HepG2 (cell line): ENCODE data around the gene TNFAIP3. TPM values are rescaled to one million over a fixed set of nuclear protein-coding genes. Genes with fewer than 3 reads are reported as not detected.
A peak's percentile ranks its signal among the peaks of the same experiment; 100 is the strongest.

Experiments used
- ATAC-seq: fragments of 200-7000 bp; cut with Tn5 transposase; 3 replicates; pipeline ENCODE4 v1.9.1; 2020; ENCODE audit warnings: mild to moderate bottlenecking, moderate library complexity
- BruUV-seq: library from RNA; stranded (reverse); fragments of 400-500 nt; replicated peaks from 2 replicates; lab custom pipeline; 2021; lab: Mats Ljungman, UMichigan
- CTCF ChIA-PET: fragments of 300-600 bp; formaldehyde crosslinking; extraction: SDS; loops from one replicate; lab custom pipeline; 2021; ENCODE audit warnings: low total read pairs, inconsistent platforms, low intra/inter-chr PET ratio; lab: Yijun Ruan, JAX
- POLR2A ChIA-PET: fragments of 350-600 bp; sonication (Branson Sonifier 250); formaldehyde crosslinking; loops from one replicate; lab custom pipeline; 2020; ENCODE audit warnings: antibody characterized with exemption, inconsistent platforms; lab: Yijun Ruan, JAX
- DNase-seq: peaks from one replicate; pipeline ENCODE4 v3.0.0-alpha.2; 2015; ENCODE audit warnings: low spot score
- FAIRE-seq: peaks from 3 replicates; lab custom pipeline; 2011; peaks lifted over from hg19 to GRCh38; lab: Jason Lieb, UNC
- H2AFZ ChIP-seq: one replicate; pipeline ENCODE4 v1.6.1; 2011; ENCODE audit warnings: low read length, inconsistent platforms
- H3K27ac ChIP-seq: fragments of 300-600 bp; 3 replicates; pipeline ENCODE4 v1.8.0; 2011; ENCODE audit warnings: mixed run types, mild to moderate bottlenecking, mixed read lengths, low read length, inconsistent platforms; ENCODE audit not compliant: insufficient read depth; ENCODE audit errors: extremely low read length
- H3K27me3 ChIP-seq, 2 experiments: fragments of 200-600 bp in 1 of 2; 2 replicates in 1 of 2; 3 replicates in 1 of 2; pipeline versions ENCODE4 v1.6.0 to v1.8.0; 2011; ENCODE audit warnings: low read length in 2 of 2, mild to moderate bottlenecking in 2 of 2, moderate library complexity in 2 of 2, inconsistent platforms in 1 of 2; ENCODE audit not compliant: insufficient read depth in 2 of 2, control insufficient read depth in 1 of 2
- H3K36me3 ChIP-seq, 2 experiments: fragments of 200-600 bp in 1 of 2; replicated peaks in 1 of 2; 2 replicates in 1 of 2; 3 replicates in 1 of 2; pipeline versions ENCODE4 v1.5.1 to v1.8.0; 2011; ENCODE audit warnings: low read length in 2 of 2, inconsistent platforms in 1 of 2; ENCODE audit not compliant: insufficient read depth in 2 of 2, control insufficient read depth in 1 of 2
- H3K4me1 ChIP-seq: 2 replicates; pipeline ENCODE4 v1.5.1; 2012; ENCODE audit warnings: low read length, inconsistent platforms; ENCODE audit not compliant: insufficient read depth
- H3K4me2 ChIP-seq: 2 replicates; pipeline ENCODE4 v1.6.0; 2011; ENCODE audit warnings: low read depth, low read length, inconsistent platforms
- H3K4me3 ChIP-seq, 3 experiments: fragments of 200-600 bp in 1 of 3; sonication (generic), shearing (Covaris generic) in 1 of 3; replicated peaks in 1 of 3; 2 replicates each; pipeline ENCODE4 v1.5.1; 2011 to 2016; ENCODE audit warnings: low read length in 3 of 3, inconsistent platforms in 2 of 3, low read depth in 2 of 3, mild to moderate bottlenecking in 2 of 3, control low read depth in 1 of 3, mixed read lengths in 1 of 3; ENCODE audit not compliant: insufficient read depth in 1 of 3
- H3K79me2 ChIP-seq: one replicate; pipeline ENCODE4 v1.6.1; 2011; ENCODE audit warnings: low read length, inconsistent platforms; ENCODE audit not compliant: insufficient read depth
- H3K9ac ChIP-seq: 2 replicates; pipeline ENCODE4 v1.6.0; 2011; ENCODE audit warnings: mild to moderate bottlenecking, low read depth, low read length, inconsistent platforms; ENCODE audit not compliant: insufficient read depth
- H3K9me3 ChIP-seq: 2 replicates; pipeline ENCODE4 v1.5.1; 2012; ENCODE audit warnings: mild to moderate bottlenecking, low read length
- H4K20me1 ChIP-seq: 2 replicates; pipeline ENCODE4 v1.6.0; 2011; ENCODE audit warnings: inconsistent platforms, mild to moderate bottlenecking, low read length, moderate library complexity; ENCODE audit not compliant: insufficient read depth
- SRF ChIP-seq: IDR thresholded peaks from 2 replicates; pipeline ENCODE4 v1.6.1; 2011; ENCODE audit warnings: mild to moderate bottlenecking, low read depth, low read length, moderate library complexity
- ZBTB10 ChIP-seq: sonication (generic); formaldehyde crosslinking; IDR thresholded peaks from 2 replicates; pipeline ENCODE4 v1.4.0; 2020; ENCODE audit warnings: missing genetic modification reagents, borderline replicate concordance
- ZBTB42 ChIP-seq: sonication (generic); formaldehyde crosslinking; IDR thresholded peaks from 2 replicates; pipeline ENCODE4 v1.5.0; 2020; ENCODE audit warnings: mild to moderate bottlenecking, missing genetic modification reagents
- ZBTB7A ChIP-seq: sonication (generic); formaldehyde crosslinking; IDR thresholded peaks from 2 replicates; pipeline ENCODE4 v1.8.0; 2022; ENCODE audit warnings: mild to moderate bottlenecking, missing genetic modification reagents
- WGBS: methylation state at CpG from one replicate; pipeline ENCODE4 v1.1.6; 2017; ENCODE audit warnings: low lambda C conversion rate; 5-methylcytosine and 5-hydroxymethylcytosine counted together
- in situ Hi-C: cut with HindIII; loops from 2 replicates; pipeline ENCODE4 v1.10.0; 2017; ENCODE audit warnings: low pct_unique_long_range_greater_than_20kb; ENCODE audit not compliant: extremely low pct_ligation_motif_present
- intact Hi-C: fragments of 100-400 bp; cut with micrococcal nuclease; formaldehyde crosslinking; loops from one replicate; pipeline ENCODE4 v1.10.0; 2022; ENCODE audit not compliant: unreplicated experiment
- polyA plus RNA-seq, 8 experiments: library from polyadenylated mRNA; depleted of rRNA in 3 of 8; stranded (reverse) in 7 of 8; unstranded in 1 of 8; fragments of >200 nt; fragmentation: Illumina TruSeq in 4 of 8; extraction: Trizol in 4 of 8; gene quantifications; 2 replicates each; pipeline versions ENCODE4 v1.2.1 to v1.2.3, GENCODE V29; 2011 to 2016; ENCODE audit warnings: low read depth in 4 of 8, missing spikeins in 1 of 8, mixed read lengths in 1 of 8; ENCODE audit not compliant: insufficient read depth in 1 of 8
- total RNA-seq, 5 experiments: library from RNA; depleted of rRNA; stranded (reverse); fragments of >200 nt; fragmentation: Illumina TruSeq; extraction: Trizol; gene quantifications; 2 replicates each; pipeline ENCODE4 v1.2.3, GENCODE V29; 2016; ENCODE audit warnings: low read depth in 1 of 5

Gene TNFAIP3
- total and polyA plus RNA-seq, 2 of the 13 experiments (the other 11 are each of a cell fraction or from before 2014, with no cell fraction given): 28.2 to 47.1 TPM

DNA sequence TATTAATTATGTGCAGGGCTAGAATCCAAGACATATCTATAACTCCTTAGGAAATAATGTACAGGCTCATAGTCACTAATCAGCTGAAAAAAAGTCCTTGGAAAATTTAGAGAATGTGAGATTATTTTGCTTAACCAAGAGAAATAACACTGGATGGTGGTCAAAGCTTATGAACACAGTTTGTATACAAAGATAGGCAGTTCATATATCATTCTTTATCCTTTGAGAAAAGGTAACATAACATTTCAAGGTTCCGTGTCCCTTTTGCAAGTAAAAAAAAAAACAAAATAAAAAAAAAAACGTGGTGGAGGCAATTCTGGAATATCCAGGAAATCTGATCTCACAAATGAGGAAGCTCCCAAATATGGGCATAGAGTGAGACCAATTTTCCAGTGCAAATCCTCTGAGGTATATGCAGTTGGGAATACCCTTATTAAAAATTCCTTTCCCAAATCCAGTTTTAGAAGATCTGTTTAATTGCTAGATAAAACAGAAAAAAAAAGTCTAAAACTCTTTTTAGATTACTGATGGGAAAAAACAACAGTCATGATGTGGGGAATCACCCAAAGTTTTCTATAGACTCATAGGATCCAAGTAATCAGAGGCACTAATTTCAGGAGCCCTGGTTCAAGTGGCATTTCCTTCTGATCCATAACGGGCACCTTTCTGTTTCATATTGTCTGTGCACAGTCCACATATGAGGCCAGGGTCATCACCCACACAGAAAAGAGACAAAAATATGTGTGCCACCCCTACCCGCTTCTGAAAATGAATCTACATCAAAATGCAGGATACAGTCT, 17.7 kb upstream of the TNFAIP3 start:
- ATAC-seq (no peak), FAIRE-seq (no peak), DNase-seq (no peak)
- no peaks in the 10 kb centered on the region for H4K20me1 ChIP-seq
- no peaks in the 10 kb centered on the region for H3K27me3 ChIP-seq
- H3K79me2 ChIP-seq: no peaks in the 10 kb centered on the region
- H3K9me3 ChIP-seq: no peaks in the 10 kb centered on the region
- no peak overlapping the region for H3K4me3 ChIP-seq
- intact Hi-C loops (no loop called here), in situ Hi-C loops (no loop called here)
- BruUV-seq: no TSS peak
- 0 out of 2 replicates have a peak overlapping the region, but pooled peaks have one; percentile 4 for H3K4me2 ChIP-seq
- ChIA-PET CTCF (no interaction called here), POLR2A (interaction anchor here (1.3 kb wide), 1 partner anchor 54 kb away, joined by 3 read pairs; no protein-coding TSS in a partner anchor)
- peaks cover 49% of the 10 kb centered on the region for H3K4me1 ChIP-seq
- H3K27ac ChIP-seq: no peak overlapping the region
- 70% methylated on average over 4 of the region's 4 CpGs for WGBS
- H2AFZ ChIP-seq: no peak overlapping the region
- H3K9ac ChIP-seq: no peak overlapping the region
- H3K36me3 ChIP-seq: no peaks in the 10 kb centered on the region
- no peak for TF ChIP-seq ZBTB10
- no peak for TF ChIP-seq ZBTB42 (CRISPR knock-in tag)
- TF ChIP-seq ZBTB7A: no peak
- TF ChIP-seq SRF: peak; percentile 96
